Occipital lobe (tissue), 2 donors: Measurements from ENCODE around the gene SH3BP1. TPM values are rescaled to one million over a fixed set of nuclear protein-coding genes. Genes with fewer than 3 reads are reported as not detected.
A peak's percentile ranks its signal among the peaks of the same experiment; 100 is the strongest.

Experiments
- DNase-seq: peaks from one replicate; lab custom pipeline; 2025; lab: John Stamatoyannopoulos, UW
- total RNA-seq: library from RNA; depleted of rRNA; stranded (reverse); fragments of >200 nt; gene quantifications from one replicate; pipeline ENCODE4 v1.2.3, GENCODE V29; 2014

The SH3BP1 gene
- total RNA-seq, 1 donor from 2014 or later = 1.9 TPM

DNA sequence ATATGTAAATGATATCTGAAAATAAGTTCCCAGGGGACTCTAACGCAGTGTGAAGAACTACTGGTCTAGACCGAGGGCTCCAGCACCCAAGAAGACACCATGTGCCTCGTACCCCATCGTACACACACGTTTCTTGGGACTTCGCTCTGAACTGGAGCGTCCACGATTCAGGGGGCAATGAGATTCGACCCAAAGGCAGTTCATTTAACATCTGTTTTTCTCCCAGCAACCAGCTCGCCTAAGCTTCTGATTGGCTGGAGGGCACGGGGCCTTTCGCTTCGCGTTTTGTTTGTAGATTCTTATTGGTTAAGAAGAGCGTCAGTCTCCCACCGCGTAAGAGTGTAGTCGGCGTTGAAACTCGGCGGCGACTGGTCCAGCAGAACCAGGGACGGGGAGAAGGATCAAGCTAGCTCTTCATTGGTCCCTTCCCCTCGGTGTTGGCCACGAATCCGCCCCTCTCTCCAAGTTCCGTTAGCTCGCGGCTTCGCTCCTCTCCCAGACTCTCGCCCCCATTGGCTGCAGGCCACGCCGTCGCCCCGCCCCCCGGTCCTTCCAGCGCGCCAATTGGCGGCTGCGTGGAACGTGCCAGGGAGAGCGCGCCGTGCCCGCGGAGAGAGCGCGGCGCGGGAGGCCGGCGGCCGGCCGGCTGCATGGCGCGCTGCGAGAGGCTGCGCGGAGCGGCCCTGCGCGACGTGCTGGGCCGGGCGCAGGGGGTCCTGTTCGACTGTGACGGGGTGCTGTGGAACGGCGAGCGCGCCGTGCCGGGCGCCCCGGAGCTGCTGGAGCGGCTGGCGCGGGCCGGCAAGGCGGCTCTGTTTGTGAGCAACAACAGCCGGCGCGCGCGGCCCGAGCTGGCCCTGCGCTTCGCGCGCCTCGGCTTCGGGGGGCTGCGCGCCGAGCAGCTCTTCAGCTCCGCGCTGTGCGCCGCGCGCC lies 18.9 kb downstream of the SH3BP1 start, which contains the start of gene PDXP:
PDXP (plus strand) TSS at position 591 of the 933 bp plus-strand sequence; CDS start at position 651, 60 bp downstream.
- DNase-seq = peak; percentile 99

DNA sequence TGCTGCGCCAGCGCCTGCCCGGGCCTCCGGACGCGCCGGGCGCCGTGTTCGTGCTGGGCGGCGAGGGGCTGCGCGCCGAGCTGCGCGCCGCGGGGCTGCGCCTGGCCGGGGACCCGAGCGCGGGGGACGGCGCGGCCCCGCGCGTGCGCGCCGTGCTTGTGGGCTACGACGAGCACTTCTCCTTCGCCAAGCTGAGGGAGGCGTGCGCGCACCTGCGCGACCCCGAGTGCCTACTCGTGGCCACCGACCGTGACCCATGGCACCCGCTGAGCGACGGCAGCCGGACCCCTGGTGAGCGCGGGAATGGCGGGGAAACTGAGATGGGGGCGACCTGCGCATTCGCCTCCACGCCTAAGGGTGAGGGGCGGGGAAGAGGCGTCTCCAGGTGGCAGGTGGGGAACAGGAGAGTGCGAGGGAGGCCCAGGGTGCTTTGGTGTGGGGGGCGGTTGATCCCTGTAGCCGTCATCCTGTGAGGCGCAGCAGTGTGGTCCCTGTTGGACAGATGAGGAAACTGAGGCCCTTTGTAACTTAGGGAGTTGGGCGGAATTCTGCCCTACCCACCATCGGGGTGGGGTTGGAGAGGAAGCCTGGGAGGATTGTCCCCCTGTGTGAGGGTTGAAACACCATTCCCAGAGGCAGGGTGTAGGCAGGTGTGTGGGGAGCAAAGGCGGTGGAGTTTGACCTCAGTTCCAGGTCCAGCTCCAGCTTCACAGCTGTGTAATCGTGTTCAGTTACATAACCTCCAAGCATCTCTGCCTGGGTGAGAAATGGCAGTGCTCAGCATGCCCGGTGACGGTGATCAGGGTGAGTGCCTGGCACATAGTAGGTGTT lies 19.8 kb downstream of the SH3BP1 start:
- no peak for DNase-seq

DNA sequence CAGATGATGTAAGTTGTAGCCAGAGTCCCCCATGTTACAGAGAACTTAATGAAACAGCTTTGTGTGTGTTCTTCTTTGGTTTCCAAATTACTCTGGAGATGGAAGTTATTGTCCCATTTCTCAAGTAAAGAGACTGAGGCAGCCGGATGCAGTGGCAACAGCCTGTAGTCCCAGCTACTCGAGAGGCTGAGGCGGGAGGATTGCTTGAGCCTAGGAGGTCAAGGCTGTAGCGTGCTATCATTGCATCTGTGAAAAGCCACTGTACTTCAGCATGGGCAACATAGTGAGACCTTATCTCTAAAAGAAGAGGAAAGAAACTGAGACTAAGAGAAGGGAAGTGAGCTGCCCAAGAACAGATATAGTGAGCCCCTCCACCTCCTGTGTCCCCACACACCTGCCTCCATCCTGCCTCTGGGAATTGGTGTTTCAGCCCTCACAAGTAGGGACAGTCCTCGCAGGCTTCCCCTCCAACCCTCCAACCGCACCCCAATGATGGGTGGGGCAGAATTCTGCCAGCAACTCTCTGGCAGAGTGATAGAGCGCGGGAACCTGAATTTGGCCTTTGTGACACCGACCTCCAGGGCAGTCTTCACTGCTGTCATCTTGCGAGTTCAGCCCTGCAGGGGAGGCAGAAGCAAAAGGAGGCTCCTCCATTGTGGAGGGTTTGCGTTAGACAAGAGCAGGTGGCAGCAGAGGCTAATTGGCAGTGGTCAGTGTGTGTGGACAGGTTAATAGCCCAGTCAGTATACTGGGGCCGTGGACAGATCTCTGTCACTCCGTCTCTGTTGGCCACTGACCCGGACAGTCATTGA lies 20.6 kb downstream of the SH3BP1 start:
- no peak for DNase-seq

DNA sequence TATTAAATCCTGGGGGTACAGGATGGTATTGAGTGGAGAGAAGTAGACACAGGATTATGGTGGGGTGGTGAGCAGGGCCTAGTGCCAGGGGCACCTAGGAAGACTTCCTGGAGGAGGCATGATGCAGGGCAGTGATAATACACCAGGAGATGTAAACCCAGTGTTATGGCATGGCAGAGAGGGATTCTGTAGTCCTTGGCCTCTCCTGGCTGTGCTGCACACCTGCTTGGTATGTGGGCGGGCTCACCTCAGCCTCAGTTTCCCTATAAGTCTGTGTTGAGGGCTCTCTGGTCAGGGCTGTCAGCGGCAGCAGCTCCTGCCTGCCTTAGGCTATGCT lies 21.2 kb downstream of the SH3BP1 start:
- no peak for DNase-seq

DNA sequence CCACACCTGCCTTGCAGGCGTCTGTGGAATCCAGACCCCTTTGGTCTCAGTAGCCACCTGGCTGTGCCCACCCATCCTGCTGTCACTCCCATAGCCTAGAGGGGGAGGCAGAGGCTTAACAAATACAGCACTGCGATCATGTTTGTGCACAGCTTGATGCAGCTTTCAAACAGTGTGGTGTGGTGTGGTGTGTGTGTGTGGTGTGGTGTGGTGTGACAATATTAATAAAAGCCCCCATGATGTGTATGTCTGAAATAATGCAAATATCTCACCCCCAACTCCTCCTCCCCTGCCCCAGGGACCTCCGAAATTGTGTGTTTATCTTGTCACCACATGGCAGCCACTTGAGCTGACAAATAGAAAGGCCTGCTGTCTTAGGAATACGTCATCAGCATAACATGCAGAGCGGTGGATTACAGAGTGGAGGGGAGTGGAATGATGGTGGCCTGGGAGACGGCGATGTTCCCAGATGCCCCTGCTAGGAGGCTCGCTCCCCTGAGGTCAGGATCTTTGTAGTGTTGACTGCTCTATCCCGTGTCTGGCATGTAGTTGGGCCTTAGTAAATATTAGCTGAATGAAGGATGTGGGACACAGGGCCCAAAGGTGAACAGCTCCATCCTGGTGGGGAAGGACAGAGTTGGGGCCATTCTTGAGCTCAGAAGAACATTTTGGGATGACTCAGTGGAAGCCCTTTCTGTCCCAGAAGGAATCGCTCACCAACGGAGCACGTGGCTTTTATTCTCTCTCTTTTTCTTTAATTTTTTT lies 21.9 kb downstream of the SH3BP1 start:
- DNase-seq = no peak

DNA sequence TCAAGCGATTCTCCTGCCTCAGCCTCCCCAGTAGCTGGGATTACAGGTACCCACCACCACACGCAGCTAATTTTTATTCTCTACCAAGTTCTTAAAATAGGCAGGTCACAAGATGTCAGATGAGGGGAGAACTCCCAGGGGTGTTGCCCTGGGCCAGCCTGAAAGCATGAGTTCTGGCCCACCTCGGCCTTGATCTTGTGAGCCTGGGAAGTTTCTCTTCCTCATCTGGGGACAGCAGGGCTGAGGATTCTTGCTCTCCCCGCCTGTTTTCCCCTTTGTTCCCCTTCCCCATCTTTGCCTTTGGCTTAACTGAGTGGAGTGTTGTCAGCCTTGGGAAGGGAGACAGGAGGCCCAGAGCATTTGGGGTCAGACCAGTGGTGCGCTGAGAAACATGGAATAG lies 22.6 kb downstream of the SH3BP1 start:
- DNase-seq = no peak

DNA sequence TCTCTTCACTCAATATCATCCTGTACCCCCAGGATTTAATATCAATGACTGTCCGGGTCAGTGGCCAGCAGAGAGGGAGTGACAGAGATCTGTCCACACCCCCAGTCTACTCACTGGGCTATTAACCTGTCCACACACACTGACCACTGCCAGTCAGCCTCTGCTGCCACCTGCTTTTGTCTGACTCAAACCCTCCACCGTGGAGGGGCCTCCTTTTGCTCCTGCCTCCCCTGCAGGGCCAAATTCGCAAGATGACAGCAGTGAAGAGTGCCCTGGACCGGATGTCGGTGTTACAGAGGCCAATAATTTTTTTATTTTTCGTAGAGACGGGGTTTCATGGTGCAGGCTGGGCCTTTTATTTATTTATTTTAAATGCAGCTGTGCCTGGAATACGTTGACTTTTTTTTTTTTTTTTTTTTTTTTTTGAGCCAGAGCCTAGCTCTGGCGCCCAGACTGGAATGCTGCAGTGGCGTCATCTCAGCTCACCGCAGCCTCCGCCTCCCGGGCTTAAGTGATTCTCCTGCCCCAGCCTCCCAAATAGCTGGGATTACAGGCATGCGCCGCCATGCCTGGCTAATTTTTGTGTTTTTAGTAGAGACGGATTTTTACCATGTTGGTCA lies 24.2 kb downstream of the SH3BP1 start:
- no peak for DNase-seq

DNA sequence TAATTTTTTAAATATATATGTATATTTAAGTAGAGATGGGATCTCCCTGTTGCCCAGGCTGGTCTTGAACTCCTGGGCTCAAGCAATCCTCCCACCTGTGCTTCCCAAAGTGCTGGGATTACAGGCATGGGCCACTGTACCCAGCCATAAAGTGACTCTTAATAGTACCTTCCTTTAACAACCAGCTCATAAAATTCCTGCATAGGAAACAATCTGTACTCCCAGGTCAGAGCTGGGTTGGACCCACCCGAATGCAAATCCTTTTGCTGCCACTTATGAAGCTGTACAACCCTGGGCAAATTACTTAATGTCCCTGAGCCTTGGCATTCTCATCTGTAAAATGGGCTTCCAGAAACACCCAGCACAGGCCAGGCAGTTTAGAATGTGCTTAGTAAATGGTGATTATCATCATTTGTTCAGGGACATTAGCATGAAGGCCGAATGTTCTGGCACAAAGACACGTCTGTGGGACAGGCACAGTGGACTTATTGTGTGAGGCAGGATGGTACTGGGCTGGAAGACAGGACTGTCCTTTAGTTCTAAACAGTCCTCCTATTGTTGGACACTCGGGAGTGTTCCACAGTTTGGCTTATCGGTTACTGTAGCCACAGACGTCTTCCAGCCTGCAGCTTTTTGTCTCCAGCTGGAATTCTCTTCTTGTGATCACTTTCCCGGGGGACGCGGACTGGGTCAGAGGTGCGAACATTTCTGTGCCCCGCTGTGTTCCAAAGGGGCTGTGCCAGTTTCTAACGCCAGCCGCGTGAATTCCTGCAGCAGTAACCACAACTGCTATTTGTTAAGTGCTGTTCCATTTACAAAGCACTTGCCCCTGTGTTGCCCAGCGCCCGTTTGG lies 25.0 kb downstream of the SH3BP1 start:
- peak; percentile 63 for DNase-seq

DNA sequence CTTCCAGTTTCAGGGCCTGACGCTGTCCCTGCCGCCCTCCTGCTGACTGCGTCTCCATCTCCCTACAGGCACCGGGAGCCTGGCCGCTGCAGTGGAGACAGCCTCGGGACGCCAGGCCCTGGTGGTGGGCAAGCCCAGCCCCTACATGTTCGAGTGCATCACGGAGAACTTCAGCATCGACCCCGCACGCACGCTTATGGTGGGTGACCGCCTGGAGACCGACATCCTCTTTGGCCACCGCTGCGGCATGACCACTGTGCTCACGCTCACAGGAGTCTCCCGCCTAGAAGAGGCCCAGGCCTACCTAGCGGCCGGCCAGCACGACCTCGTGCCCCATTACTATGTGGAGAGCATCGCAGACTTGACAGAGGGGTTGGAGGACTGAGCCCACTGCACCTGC lies 26.0 kb downstream of the SH3BP1 start:
- no peak for DNase-seq

DNA sequence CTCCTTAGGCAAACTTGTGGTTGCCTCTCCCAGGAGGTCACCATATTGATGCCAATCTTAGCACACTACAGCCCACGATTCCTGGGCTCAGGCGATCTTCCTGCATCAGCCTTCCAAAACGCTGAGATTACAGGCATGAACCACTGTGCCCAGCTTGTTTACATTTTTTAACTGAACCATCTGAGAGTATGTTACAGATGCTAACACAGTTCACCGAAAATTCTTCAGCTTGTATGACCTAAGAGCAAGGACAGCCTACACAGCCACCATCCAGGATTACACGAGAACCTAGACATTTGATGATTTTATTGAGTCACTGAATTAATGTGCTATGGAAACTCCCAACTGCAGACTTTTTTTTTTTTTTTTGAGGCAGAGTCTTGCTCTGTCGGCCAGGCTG lies 30.1 kb downstream of the SH3BP1 start:
- DNase-seq = no peak

DNA sequence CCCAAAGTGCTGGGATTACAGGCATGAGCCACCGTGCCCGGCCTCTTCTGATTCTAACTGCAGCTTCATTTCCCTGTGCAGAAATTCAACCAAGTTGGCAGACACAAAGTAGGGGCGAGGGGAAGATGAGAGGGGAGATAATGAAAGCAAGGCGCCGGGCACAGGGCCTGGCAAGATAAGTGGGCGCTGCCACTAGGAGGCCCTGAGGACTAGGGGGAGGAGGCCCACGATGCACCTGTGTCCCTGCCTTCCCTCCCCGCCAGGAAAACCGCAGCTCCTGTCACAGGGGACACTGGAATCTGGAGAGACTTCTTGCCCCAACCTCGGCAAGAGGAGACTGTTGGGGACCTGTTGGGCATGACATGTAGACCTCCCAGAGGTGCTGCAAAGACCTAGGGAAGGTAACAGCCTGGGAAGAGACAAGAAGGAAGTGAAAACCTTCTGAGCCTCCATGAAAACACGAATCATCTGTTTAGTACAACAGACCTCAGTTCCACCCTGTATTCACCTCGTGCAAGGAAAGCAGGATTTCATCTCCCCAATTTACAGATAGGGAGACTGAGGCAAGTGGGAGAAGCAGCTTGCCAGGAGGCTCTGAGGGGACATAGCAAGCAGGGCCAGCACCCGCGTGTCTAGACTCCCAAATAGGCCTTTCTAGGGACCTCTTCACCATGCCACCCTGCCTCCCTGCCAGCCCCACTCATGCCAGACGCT lies 32.9 kb downstream of the SH3BP1 start:
- DNase-seq = no peak

DNA sequence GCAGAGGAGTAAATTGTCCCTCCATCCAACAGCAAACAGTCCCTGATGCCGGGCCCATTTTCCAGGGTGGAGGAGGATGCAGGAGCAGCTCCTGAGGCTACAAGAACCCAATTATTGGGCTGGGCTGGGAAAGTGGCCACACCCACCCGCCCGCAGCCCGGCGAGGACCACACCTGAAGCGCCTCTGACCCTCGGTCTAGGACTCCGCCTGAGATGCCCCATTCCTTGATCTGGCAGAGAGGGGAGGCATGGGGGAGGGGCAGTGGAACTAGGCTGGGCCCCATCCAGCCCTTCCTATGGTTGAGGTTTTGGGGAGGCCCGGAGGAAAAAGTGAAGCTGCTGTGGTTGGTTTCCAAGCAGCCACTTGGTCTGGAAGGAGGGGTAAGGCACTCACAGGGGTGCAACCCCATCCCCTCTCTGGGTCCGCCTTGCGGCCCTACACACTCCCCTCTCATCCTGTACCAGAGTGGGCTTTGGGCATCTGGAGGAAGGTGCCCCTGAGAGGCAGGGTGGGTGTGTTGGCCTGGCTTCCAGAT lies 33.5 kb downstream of the SH3BP1 start:
- DNase-seq = no peak

DNA sequence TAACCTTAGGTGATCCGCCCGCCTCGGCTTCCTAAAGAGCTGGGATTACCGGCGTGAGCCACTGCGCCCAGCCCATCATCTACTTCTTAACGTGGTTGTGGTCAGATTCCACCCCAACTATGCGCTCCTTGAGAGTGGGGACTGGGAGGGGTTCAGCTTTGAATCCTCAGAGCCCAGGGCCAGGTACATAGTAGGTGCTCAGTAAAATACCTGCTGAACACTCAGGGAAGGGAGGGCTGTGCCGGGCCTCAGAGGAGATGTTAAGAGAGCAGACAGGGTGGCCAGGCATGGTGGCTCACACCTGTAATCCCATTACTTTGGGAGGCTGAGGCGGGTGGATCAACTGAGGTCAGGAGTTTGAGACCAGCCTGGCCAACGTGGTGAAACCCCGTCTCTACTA lies 34.8 kb downstream of the SH3BP1 start:
- DNase-seq = no peak

DNA sequence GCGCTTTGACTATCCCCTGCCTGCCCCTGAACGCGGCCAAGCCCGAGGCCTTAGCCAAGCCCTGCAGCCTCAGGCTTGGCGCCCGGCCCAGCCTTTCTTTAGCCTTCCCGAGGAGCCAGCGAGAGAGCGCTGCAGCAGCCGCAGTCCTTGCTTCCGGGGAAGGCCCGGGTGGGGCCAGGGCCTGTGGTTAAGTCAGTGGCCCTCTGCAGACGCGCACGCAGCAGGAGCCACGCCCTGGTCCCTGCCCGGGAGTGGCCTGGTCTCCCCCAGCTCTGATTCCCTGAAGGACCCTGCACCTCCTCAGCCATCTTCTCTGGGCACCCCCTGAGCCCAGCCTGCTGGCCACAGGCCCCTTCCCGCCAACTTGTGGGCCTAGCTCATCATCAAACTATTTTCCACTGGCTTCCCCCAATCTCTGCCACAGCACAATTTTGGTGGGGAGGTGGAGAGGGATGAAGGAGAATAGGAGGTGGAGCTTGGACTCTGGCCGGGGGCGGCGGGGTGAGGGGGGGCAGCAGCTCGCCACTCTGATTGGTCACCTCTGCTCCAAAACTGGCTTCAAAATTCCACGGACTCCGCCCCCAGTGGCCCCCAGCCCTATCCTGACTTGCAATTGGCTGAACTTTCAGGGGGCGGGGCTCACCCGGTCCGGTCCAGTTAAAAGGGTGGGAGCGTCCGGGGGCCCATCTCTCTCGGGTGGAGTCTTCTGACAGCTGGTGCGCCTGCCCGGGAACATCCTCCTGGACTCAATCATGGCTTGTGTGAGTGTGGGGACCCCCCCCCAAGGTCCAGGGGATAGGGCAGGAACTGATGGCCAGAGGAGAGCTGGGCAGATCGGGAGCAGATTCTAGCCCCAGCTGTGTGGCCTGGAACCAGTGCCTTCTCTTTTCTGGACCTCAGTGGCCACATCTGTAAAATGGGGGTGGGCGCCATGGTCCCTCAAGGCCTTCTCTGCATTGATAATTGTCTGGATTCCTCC lies 35.8 kb downstream of the SH3BP1 start, which contains the start of gene LGALS1:
LGALS1 (plus strand) TSS at position 686 of the 979 bp plus-strand sequence; CDS start at position 753, 67 bp downstream.
- DNase-seq = peak; percentile 85

DNA sequence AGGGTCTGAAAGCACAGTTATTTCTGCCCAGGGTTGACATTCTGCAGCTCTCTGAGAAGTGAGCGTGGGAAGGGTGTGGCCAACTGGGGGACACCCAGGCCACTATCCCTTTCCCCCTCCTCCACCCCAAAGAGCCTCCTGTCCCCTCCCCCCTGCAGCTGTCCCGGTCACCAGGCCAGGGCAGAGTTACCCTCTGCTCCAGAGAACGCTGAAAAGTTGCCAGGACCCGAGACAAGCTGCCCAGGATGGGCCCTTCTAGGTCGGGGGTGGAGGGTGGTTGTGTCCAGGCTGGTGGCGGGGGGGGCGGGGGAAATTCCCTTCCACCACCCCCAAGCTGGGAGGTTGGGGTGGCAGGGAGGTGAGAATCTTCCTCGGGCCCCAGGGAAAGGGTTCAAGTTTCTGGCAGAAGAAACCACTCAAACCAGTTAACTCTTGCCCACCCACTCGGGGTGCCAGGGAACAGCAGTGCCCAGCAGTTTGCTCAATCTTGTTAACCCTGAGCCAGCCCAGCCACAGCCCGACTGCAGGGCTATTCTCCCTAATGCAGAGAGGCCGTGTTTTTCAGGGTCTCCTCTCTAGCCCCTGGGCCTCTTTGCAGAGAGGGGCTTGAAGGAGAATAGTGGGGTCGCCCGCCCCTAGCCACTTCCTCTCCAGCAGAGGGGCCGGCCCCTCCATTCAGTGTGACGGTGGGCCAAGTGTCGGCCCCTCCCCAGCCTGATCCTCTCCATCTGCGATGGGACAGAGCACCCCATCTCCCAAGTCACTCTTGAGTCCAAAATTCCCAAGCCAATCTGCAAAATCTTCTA lies 36.7 kb downstream of the SH3BP1 start:
- DNase-seq = no peak
